ENCODE data around the gene MSL1. TPM values are rescaled to one million over a fixed set of nuclear protein-coding genes. Genes with fewer than 3 reads are reported as not detected.

MSL1 gene
- total and polyA plus RNA-seq, 2 of the 13 experiments (the other 11 are each of a cell fraction or from before 2014, with no cell fraction given), result 63.8 to 88.5 TPM

DNA sequence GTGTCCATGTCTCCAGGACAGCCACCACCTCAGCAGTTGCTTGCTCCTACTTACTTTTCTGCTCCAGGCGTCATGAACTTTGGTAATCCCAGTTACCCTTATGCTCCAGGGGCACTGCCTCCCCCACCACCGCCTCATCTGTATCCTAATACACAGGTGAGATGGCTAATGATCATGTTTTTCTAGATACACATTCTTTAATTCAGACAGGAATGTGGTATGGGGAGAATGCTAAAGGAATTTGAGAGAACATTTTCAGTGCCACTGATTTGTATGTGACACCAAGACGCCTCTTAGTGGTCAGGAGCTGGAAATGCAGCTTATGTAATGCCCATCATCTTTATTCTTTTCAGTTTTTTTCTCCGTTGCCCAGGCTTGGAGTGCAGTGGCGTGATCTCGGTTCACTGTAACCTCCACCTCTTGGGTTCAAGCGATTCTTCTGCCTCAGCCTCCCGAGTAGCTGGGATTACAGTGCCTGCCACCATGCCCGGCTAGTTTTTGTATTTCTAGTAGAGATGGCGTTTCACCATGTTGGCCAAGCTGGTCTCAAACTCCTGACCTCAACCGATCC lies 46.6 kb downstream of the MSL1 start (continued):
- TF ChIP-seq, protein P1, sequence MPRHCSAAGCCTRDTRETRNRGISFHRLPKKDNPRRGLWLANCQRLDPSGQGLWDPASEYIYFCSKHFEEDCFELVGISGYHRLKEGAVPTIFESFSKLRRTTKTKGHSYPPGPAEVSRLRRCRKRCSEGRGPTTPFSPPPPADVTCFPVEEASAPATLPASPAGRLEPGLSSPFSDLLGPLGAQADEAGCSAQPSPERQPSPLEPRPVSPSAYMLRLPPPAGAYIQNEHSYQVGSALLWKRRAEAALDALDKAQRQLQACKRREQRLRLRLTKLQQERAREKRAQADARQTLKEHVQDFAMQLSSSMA (CRISPR knock-in tag; IDR thresholded peaks at IDR 0.05), result 0 out of 2 replicates have a peak, but pooled peaks have one; percentile 46
- TF ChIP-seq STAT5B (CRISPR knock-in tag; IDR thresholded peaks at IDR 0.05) (no peak), TMF1 (CRISPR knock-in tag; IDR thresholded peaks at IDR 0.05; ENCODE audit: low read depth) (no peak), ZNF431 (CRISPR knock-in tag; IDR thresholded peaks at IDR 0.05; ENCODE audit: borderline replicate concordance, low read depth) (no peak), ELF1 (CRISPR knock-in tag; IDR thresholded peaks at IDR 0.05) (no peak), HES4 (CRISPR knock-in tag; IDR thresholded peaks at IDR 0.05; ENCODE audit: borderline replicate concordance) (no peak), ZNF7 (CRISPR knock-in tag; IDR thresholded peaks at IDR 0.05) (no peak), CEBPG (CRISPR knock-in tag; IDR thresholded peaks at IDR 0.05) (0 out of 2 replicates have a peak, but pooled peaks have one; percentile 53), ZNF598 (CRISPR knock-in tag; IDR thresholded peaks at IDR 0.05; ENCODE audit: borderline replicate concordance) (peak; percentile 38; the same call in 1 of the 2 replicates), TEAD3 (CRISPR knock-in tag; optimal IDR thresholded peaks at IDR 0.05; ENCODE audit: borderline replicate concordance) (peak; percentile 97), ZNF251 (CRISPR knock-in tag; IDR thresholded peaks at IDR 0.05) (0 out of 2 replicates have a peak, but pooled peaks have one; percentile 47), ZNF556 (CRISPR knock-in tag; IDR thresholded peaks at IDR 0.05; ENCODE audit: borderline replicate concordance) (peak; percentile 53; the same call in 1 of the 2 replicates), ZC3H4 (CRISPR knock-in tag; IDR thresholded peaks at IDR 0.05; ENCODE audit: borderline replicate concordance) (no peak), MEIS2 (CRISPR knock-in tag; IDR thresholded peaks at IDR 0.05) (no peak), ZMYM4 (CRISPR knock-in tag; IDR thresholded peaks at IDR 0.05) (no peak), AKAP8 (CRISPR knock-in tag; IDR thresholded peaks at IDR 0.05) (no peak; the same call in 1 of the 2 replicates), ISL2 (CRISPR knock-in tag; IDR thresholded peaks at IDR 0.05) (no peak), GATAD2A (CRISPR knock-in tag; IDR thresholded peaks at IDR 0.05) (no peak), MEIS1 (CRISPR knock-in tag; IDR thresholded peaks at IDR 0.05; ENCODE audit: borderline replicate concordance) (no peak), GABPB1 (CRISPR knock-in tag; IDR thresholded peaks at IDR 0.05) (no peak), ZFP36 (IDR thresholded peaks at IDR 0.05; ENCODE audit: borderline replicate concordance, low read depth, low read length, partially characterized antibody) (no peak), HIVEP1 (CRISPR knock-in tag; IDR thresholded peaks at IDR 0.05) (no peak), ZNF678 (CRISPR knock-in tag; IDR thresholded peaks at IDR 0.05) (no peak), MATR3 (CRISPR knock-in tag; IDR thresholded peaks at IDR 0.05) (no peak), ZNF549 (CRISPR knock-in tag; IDR thresholded peaks at IDR 0.05) (no peak)
- TF ChIP-seq, protein P2, sequence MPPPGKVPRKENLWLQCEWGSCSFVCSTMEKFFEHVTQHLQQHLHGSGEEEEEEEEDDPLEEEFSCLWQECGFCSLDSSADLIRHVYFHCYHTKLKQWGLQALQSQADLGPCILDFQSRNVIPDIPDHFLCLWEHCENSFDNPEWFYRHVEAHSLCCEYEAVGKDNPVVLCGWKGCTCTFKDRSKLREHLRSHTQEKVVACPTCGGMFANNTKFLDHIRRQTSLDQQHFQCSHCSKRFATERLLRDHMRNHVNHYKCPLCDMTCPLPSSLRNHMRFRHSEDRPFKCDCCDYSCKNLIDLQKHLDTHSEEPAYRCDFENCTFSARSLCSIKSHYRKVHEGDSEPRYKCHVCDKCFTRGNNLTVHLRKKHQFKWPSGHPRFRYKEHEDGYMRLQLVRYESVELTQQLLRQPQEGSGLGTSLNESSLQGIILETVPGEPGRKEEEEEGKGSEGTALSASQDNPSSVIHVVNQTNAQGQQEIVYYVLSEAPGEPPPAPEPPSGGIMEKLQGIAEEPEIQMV (CRISPR knock-in tag; IDR thresholded peaks at IDR 0.05; ENCODE audit: low read depth), result no peak
- TF ChIP-seq, protein P3, sequence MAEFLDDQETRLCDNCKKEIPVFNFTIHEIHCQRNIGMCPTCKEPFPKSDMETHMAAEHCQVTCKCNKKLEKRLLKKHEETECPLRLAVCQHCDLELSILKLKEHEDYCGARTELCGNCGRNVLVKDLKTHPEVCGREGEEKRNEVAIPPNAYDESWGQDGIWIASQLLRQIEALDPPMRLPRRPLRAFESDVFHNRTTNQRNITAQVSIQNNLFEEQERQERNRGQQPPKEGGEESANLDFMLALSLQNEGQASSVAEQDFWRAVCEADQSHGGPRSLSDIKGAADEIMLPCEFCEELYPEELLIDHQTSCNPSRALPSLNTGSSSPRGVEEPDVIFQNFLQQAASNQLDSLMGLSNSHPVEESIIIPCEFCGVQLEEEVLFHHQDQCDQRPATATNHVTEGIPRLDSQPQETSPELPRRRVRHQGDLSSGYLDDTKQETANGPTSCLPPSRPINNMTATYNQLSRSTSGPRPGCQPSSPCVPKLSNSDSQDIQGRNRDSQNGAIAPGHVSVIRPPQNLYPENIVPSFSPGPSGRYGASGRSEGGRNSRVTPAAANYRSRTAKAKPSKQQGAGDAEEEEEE (CRISPR knock-in tag; IDR thresholded peaks at IDR 0.05; ENCODE audit: borderline replicate concordance), result 0 out of 2 replicates have a peak, but pooled peaks have one; percentile 77
